HEK293 (cell line): ENCODE data around the gene SPTAN1.

Source experiments
- CTCF ChIA-PET: fragments of 350-600 bp; formaldehyde crosslinking; extraction: SDS; loops from one replicate; lab custom pipeline; 2021; ENCODE audit warnings: antibody characterized with exemption; lab: Yijun Ruan, JAX
- POLR2A ChIA-PET: fragments of 300-600 bp; formaldehyde crosslinking; extraction: SDS; loops from one replicate; lab custom pipeline; 2020; ENCODE audit warnings: antibody characterized with exemption, inconsistent platforms; lab: Yijun Ruan, JAX
- H3K27ac ChIP-seq: fragments of 200-500 bp; sonication (Bioruptor generic); 2 replicates; pipeline ENCODE4 v1.5.1; 2014; ENCODE audit warnings: low read depth, low read length, control low read depth, inconsistent platforms; ENCODE audit errors: extremely low read depth
- H3K36me3 ChIP-seq, 2 experiments: fragments of 200-500 bp in 1 of 2; sonication (Bioruptor generic) in 1 of 2; 1 replicate in 1 of 2; 2 replicates in 1 of 2; pipeline ENCODE4 v1.5.1; 2014 to 2017; ENCODE audit warnings: inconsistent platforms in 2 of 2, low read length in 2 of 2; ENCODE audit not compliant: control insufficient read depth in 2 of 2, insufficient read depth in 1 of 2
- H3K4me1 ChIP-seq: fragments of 200-500 bp; sonication (Bioruptor generic); 2 replicates; pipeline ENCODE4 v1.5.1; 2014; ENCODE audit warnings: mild to moderate bottlenecking, low read length, inconsistent platforms; ENCODE audit not compliant: control insufficient read depth, insufficient read depth
- H3K4me3 ChIP-seq: 2 replicates; pipeline ENCODE4 v1.5.1; 2011; ENCODE audit warnings: low read depth, mild to moderate bottlenecking, control low read depth, low read length, moderate library complexity
- H3K9me3 ChIP-seq: fragments of 200-500 bp; sonication (Bioruptor generic); 2 replicates; pipeline ENCODE4 v1.5.1; 2014; ENCODE audit warnings: low read depth, low read length, inconsistent platforms; ENCODE audit not compliant: control insufficient read depth, insufficient read depth
- BCL11A ChIP-seq: fragments of 450-650 bp; formaldehyde crosslinking; IDR thresholded peaks from 2 replicates; pipeline ENCODE4 v1.5.1; 2016; ENCODE audit warnings: low read depth, missing biosample characterization, missing genetic modification characterization
- CTCF ChIP-seq: fragments of 450-650 bp; formaldehyde crosslinking; IDR thresholded peaks from 2 replicates; pipeline ENCODE4 v1.5.1; 2016; ENCODE audit warnings: missing biosample characterization, missing genetic modification characterization
- EGR2 ChIP-seq: fragments of 450-650 bp; formaldehyde crosslinking; IDR thresholded peaks from 2 replicates; pipeline ENCODE4 v1.5.1; 2016; ENCODE audit warnings: low read depth, missing biosample characterization, missing genetic modification characterization
- KLF1 ChIP-seq: fragments of 450-650 bp; formaldehyde crosslinking; IDR thresholded peaks from 2 replicates; pipeline ENCODE4 v1.5.1; 2016; ENCODE audit warnings: missing biosample characterization, missing genetic modification characterization
- KLF10 ChIP-seq: fragments of 450-650 bp; IDR thresholded peaks from 2 replicates; pipeline ENCODE4 v1.5.1; 2018; ENCODE audit warnings: missing biosample characterization, mild to moderate bottlenecking, missing genetic modification characterization
- KLF17 ChIP-seq: fragments of 450-650 bp; formaldehyde crosslinking; IDR thresholded peaks from 2 replicates; pipeline ENCODE4 v1.5.1; 2016; ENCODE audit warnings: missing biosample characterization, missing genetic modification characterization
- KLF7 ChIP-seq: fragments of 450-650 bp; formaldehyde crosslinking; IDR thresholded peaks from 2 replicates; pipeline ENCODE4 v1.5.1; 2016; ENCODE audit warnings: missing biosample characterization, missing genetic modification characterization, borderline replicate concordance
- KLF8 ChIP-seq: fragments of 450-650 bp; formaldehyde crosslinking; IDR thresholded peaks from 2 replicates; pipeline ENCODE4 v1.5.1; 2016; ENCODE audit warnings: missing biosample characterization, missing genetic modification characterization
- PATZ1 ChIP-seq: fragments of 450-650 bp; formaldehyde crosslinking; IDR thresholded peaks from 2 replicates; pipeline ENCODE4 v1.5.1; 2016; ENCODE audit warnings: missing biosample characterization, missing genetic modification characterization
- PRDM10 ChIP-seq: fragments of 450-650 bp; formaldehyde crosslinking; IDR thresholded peaks from 2 replicates; pipeline ENCODE4 v1.5.1; 2016; ENCODE audit warnings: missing biosample characterization, missing genetic modification characterization
- PRDM4 ChIP-seq: fragments of 450-650 bp; formaldehyde crosslinking; IDR thresholded peaks from 2 replicates; pipeline ENCODE4 v1.5.1; 2017; ENCODE audit warnings: missing biosample characterization, missing genetic modification characterization
- SP2 ChIP-seq: fragments of 450-650 bp; formaldehyde crosslinking; IDR thresholded peaks from 2 replicates; pipeline ENCODE4 v1.5.1; 2016; ENCODE audit warnings: missing biosample characterization, missing genetic modification characterization
- SP7 ChIP-seq: fragments of 450-650 bp; formaldehyde crosslinking; IDR thresholded peaks from 2 replicates; pipeline ENCODE4 v1.5.1; 2016; ENCODE audit warnings: missing biosample characterization, missing genetic modification characterization
- WT1 ChIP-seq: fragments of 450-650 bp; formaldehyde crosslinking; IDR thresholded peaks from 2 replicates; pipeline ENCODE4 v1.5.1; 2016; ENCODE audit warnings: missing biosample characterization, missing genetic modification characterization
- ZBTB17 ChIP-seq: fragments of 450-650 bp; formaldehyde crosslinking; IDR thresholded peaks from 2 replicates; pipeline ENCODE4 v1.5.1; 2016; ENCODE audit warnings: missing biosample characterization, missing genetic modification characterization
- ZBTB21 ChIP-seq: fragments of 450-650 bp; formaldehyde crosslinking; IDR thresholded peaks from 2 replicates; pipeline ENCODE4 v1.5.1; 2017; ENCODE audit warnings: missing biosample characterization, missing genetic modification characterization
- ZBTB8A ChIP-seq: fragments of 450-650 bp; formaldehyde crosslinking; IDR thresholded peaks from 2 replicates; pipeline ENCODE4 v1.5.1; 2016; ENCODE audit warnings: missing biosample characterization, missing genetic modification characterization
- ZNF184 ChIP-seq: fragments of 450-650 bp; IDR thresholded peaks from 2 replicates; pipeline ENCODE4 v1.5.1; 2018; ENCODE audit warnings: missing biosample characterization, mild to moderate bottlenecking, missing genetic modification characterization
- ZNF248 ChIP-seq: fragments of 450-650 bp; formaldehyde crosslinking; IDR thresholded peaks from 2 replicates; pipeline ENCODE4 v1.5.1; 2017; ENCODE audit warnings: missing biosample characterization, missing genetic modification characterization
- ZNF394 ChIP-seq: fragments of 450-650 bp; formaldehyde crosslinking; IDR thresholded peaks from 2 replicates; pipeline ENCODE4 v1.5.1; 2016; ENCODE audit warnings: missing biosample characterization, missing genetic modification characterization, mild to moderate bottlenecking, moderate library complexity, borderline replicate concordance
- ZNF513 ChIP-seq: fragments of 450-650 bp; IDR thresholded peaks from 2 replicates; pipeline ENCODE4 v1.5.1; 2018; ENCODE audit warnings: missing biosample characterization, missing genetic modification characterization
- ZNF600 ChIP-seq: fragments of 450-650 bp; formaldehyde crosslinking; IDR thresholded peaks from 2 replicates; pipeline ENCODE4 v1.5.1; 2016; ENCODE audit warnings: missing biosample characterization, missing genetic modification characterization
- ZNF624 ChIP-seq: fragments of 450-650 bp; formaldehyde crosslinking; IDR thresholded peaks from 2 replicates; pipeline ENCODE4 v1.5.1; 2017; ENCODE audit warnings: missing biosample characterization, missing genetic modification characterization
- ZSCAN23 ChIP-seq: fragments of 450-650 bp; formaldehyde crosslinking; IDR thresholded peaks from 2 replicates; pipeline ENCODE4 v1.5.1; 2016; ENCODE audit warnings: missing biosample characterization, missing genetic modification characterization
- ZXDB ChIP-seq: fragments of 450-650 bp; formaldehyde crosslinking; IDR thresholded peaks from 2 replicates; pipeline ENCODE4 v1.5.1; 2016; ENCODE audit warnings: missing biosample characterization, missing genetic modification characterization

The SPTAN1 gene

DNA sequence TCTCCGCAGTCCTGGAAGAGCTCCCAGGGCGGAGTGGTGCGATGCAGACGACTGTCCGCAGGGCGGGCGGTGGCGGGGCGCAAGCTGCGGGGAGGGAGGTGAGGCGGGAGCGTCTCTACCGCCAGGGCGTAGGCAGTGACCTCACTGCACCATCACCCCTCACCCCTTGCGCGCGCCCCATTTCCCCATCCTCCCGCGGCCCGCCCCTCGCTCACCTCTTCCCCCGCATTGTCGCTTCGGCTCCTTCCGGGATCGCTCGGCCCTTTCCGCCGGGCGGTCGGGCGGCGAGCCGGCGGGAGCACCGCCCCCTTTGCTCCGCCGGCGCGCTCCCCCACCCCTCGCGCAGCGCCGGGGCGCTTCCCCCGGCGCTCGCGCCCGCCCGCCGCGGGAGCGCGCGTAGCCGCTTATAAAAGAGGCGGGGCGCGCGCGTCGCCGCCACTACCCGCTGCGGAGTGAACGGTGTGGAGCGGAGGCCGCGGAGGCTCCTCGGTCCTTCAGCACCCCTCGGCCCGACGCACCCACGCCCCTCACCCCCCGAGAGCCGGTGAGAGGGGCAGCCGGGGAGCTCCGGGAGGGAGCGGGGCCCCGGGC is at the start of gene SPTAN1:
Gene SPTAN1 (plus strand): TSS at position 435 of the 591 bp plus-strand sequence. CDS start 14,154 bp downstream, outside the sequence.
- Histone ChIP-seq H3K4me1 (peaks cover 9% of the 10 kb centered on the region), H3K36me3 (no peaks in the 10 kb centered on the region), H3K9me3 (no peaks in the 10 kb centered on the region), H3K4me3 (peak within 1 kb of the TSS; percentile 77), H3K27ac (peak within 1 kb of the TSS; percentile 83)
- POLR2A ChIA-PET, result interaction anchor here (0.6 to 3.0 kb wide), 29 partner anchors 9 to 565 kb away, joined by 3 to 20 read pairs (median 5); partner anchors contain the start of genes GLE1, ODF2 and URM1
- CTCF ChIA-PET, result interaction anchor here (0.5 to 2.5 kb wide), 4 partner anchors 83 to 265 kb away, joined by 3 to 12 read pairs (median 4); no protein-coding TSS in a partner anchor
- TF ChIP-seq PRDM4 (tag by site-specific recombination) (no peak), SP7 (tag by site-specific recombination) (peak; percentile 79; the same call in 1 of the 2 replicates), ZNF394 (tag by site-specific recombination) (no peak), PATZ1 (peak; percentile 99), KLF7 (peak; percentile 92), ZNF513 (tag by site-specific recombination) (no peak), ZBTB17 (tag by site-specific recombination) (peak; percentile 82), WT1 (peak; percentile 68; the same call in 1 of the 2 replicates), KLF8 (tag by site-specific recombination) (0 out of 2 replicates have a peak, but pooled peaks have one; percentile 80), CTCF (tag by site-specific recombination) (peak; percentile 62), ZNF248 (tag by site-specific recombination) (no peak), KLF1 (tag by site-specific recombination) (peak; percentile 98), ZNF624 (tag by site-specific recombination) (no peak), ZBTB21 (peak; percentile 90), ZNF184 (tag by site-specific recombination) (0 out of 2 replicates have a peak, but pooled peaks have one; percentile 19), ZBTB8A (peak; percentile 87), ZXDB (peak; percentile 57), EGR2 (peak; percentile 68), ZNF600 (peak; percentile 69; the same call in 1 of the 2 replicates), KLF10 (tag by site-specific recombination) (no peak), KLF17 (tag by site-specific recombination) (peak; percentile 78), SP2 (peak; percentile 85), ZSCAN23 (tag by site-specific recombination) (0 out of 2 replicates have a peak, but pooled peaks have one; percentile 57), BCL11A (tag by site-specific recombination) (peak; percentile 41; the same call in 1 of the 2 replicates), PRDM10 (peak; percentile 96)
